SK-N-SH (cell line): ENCODE results near the gene CBX1. TPM values are rescaled to one million over a fixed set of nuclear protein-coding genes. Genes with fewer than 3 reads are reported as not detected.

Experiments used
- CTCF ChIA-PET: fragments of 300-600, 350-600 bp; formaldehyde crosslinking; extraction: SDS; loops from one replicate; lab custom pipeline; 2021; lab: Yijun Ruan, JAX
- POLR2A ChIA-PET: fragments of 350-600 bp; sonication (Branson Sonifier 250); formaldehyde crosslinking; extraction: SDS; loops from one replicate; lab custom pipeline; 2020; ENCODE audit warnings: antibody characterized with exemption, inconsistent platforms; lab: Yijun Ruan, JAX
- DNase-seq: peaks from one replicate; pipeline ENCODE4 v3.0.0; 2012
- H2AFZ ChIP-seq: fragments of 200-600 bp; sonication (generic); 2 replicates; pipeline ENCODE4 v1.8.1; 2016; ENCODE audit warnings: antibody characterized with exemption, mild to moderate bottlenecking, low read depth
- H3F3A ChIP-seq: fragments of 200-600 bp; sonication (generic); replicated peaks from 2 replicates; pipeline ENCODE3; 2016; ENCODE audit warnings: antibody characterized with exemption, mild to moderate bottlenecking; ENCODE audit not compliant: insufficient read depth
- H3K27ac ChIP-seq, 2 experiments: fragments of 200-500 bp in 1 of 2; fragments of 200-600 bp in 1 of 2; sonication (Bioruptor generic) in 1 of 2; sonication (generic), shearing (Covaris generic) in 1 of 2; 2 replicates each; pipeline versions ENCODE4 v1.5.1 to v1.6.1; 2014 to 2016; ENCODE audit warnings: low read depth in 2 of 2, inconsistent platforms in 1 of 2, low read length in 1 of 2, mild to moderate bottlenecking in 1 of 2, mixed read lengths in 1 of 2
- H3K27me3 ChIP-seq: fragments of 200-600 bp; sonication (generic), shearing (Covaris generic); 2 replicates; pipeline ENCODE4 v1.6.1; 2016; ENCODE audit warnings: mixed run types; ENCODE audit not compliant: insufficient read depth
- H3K36me3 ChIP-seq, 2 experiments: fragments of 200-500 bp in 1 of 2; fragments of 200-600 bp in 1 of 2; sonication (Bioruptor generic) in 1 of 2; sonication (generic) in 1 of 2; replicated peaks in 1 of 2; 2 replicates each; pipeline versions ENCODE3 to v1.5.1; 2014 to 2016; ENCODE audit warnings: low read length in 1 of 2, mild to moderate bottlenecking in 1 of 2; ENCODE audit not compliant: insufficient read depth in 2 of 2, control insufficient read depth in 1 of 2
- H3K4me1 ChIP-seq, 2 experiments: fragments of 200-500 bp in 1 of 2; fragments of 200-600 bp in 1 of 2; sonication (Bioruptor generic) in 1 of 2; sonication (generic), shearing (Covaris generic) in 1 of 2; 2 replicates each; pipeline versions ENCODE4 v1.5.1 to v1.6.1; 2014 to 2016; ENCODE audit warnings: low read depth in 1 of 2, low read length in 1 of 2, mixed run types in 1 of 2; ENCODE audit not compliant: insufficient read depth in 2 of 2, control insufficient read depth in 1 of 2
- H3K4me2 ChIP-seq: fragments of 200-600 bp; sonication (generic), shearing (Covaris generic); 2 replicates; pipeline ENCODE4 v1.6.1; 2017; ENCODE audit warnings: mixed run types
- H3K4me3 ChIP-seq, 2 experiments: fragments of 200-500 bp in 1 of 2; fragments of 200-600 bp in 1 of 2; sonication (Bioruptor generic) in 1 of 2; sonication (generic), shearing (Covaris generic) in 1 of 2; 2 replicates each; pipeline versions ENCODE4 v1.5.1 to v1.8.1; 2014 to 2016; ENCODE audit warnings: low read depth in 2 of 2, inconsistent platforms in 1 of 2, low read length in 1 of 2, mild to moderate bottlenecking in 1 of 2, mixed read lengths in 1 of 2, moderate library complexity in 1 of 2
- H3K79me2 ChIP-seq: fragments of 200-600 bp; sonication (generic); 2 replicates; pipeline ENCODE4 v1.8.1; 2017; ENCODE audit warnings: mild to moderate bottlenecking; ENCODE audit not compliant: insufficient read depth
- H3K9ac ChIP-seq: fragments of 200-600 bp; sonication (generic); 2 replicates; pipeline ENCODE4 v1.6.1; 2017; ENCODE audit warnings: mixed run types
- H3K9me2 ChIP-seq: fragments of 200-600 bp; sonication (generic); 2 replicates; pipeline ENCODE4 v1.6.1; 2017; ENCODE audit warnings: mixed run types
- H3K9me3 ChIP-seq: fragments of 200-600 bp; sonication (generic); 2 replicates; pipeline ENCODE4 v1.6.1; 2017; ENCODE audit warnings: mixed run types, mild to moderate bottlenecking, moderate library complexity
- H4K20me1 ChIP-seq: fragments of 200-600 bp; sonication (generic); 2 replicates; pipeline ENCODE4 v1.6.1; 2017; ENCODE audit warnings: mild to moderate bottlenecking, mixed run types; ENCODE audit not compliant: insufficient read depth
- ELF1 ChIP-seq: IDR thresholded peaks from 2 replicates; pipeline ENCODE4 v1.4.0; 2012
- EZH2phosphoT487 ChIP-seq: fragments of 200-600 bp; sonication (generic); IDR thresholded peaks from 2 replicates; pipeline ENCODE4 v1.6.1; 2017; ENCODE audit warnings: low read depth, mixed run types, mild to moderate bottlenecking, antibody characterized with exemption, moderate library complexity, borderline replicate concordance
- FOXM1 ChIP-seq: IDR thresholded peaks from 2 replicates; pipeline ENCODE4 v1.4.0; 2012; ENCODE audit warnings: low read depth, mild to moderate bottlenecking
- GABPA ChIP-seq: IDR thresholded peaks from 2 replicates; pipeline ENCODE4 v1.4.0; 2012; ENCODE audit warnings: low read depth, mild to moderate bottlenecking
- IRF3 ChIP-seq: fragments of 150-350 bp; IDR thresholded peaks from 2 replicates; pipeline ENCODE4 v1.6.1; 2016; ENCODE audit warnings: mild to moderate bottlenecking, low read depth, low read length
- JUND ChIP-seq: IDR thresholded peaks from 2 replicates; pipeline ENCODE4 v1.4.0; 2012
- MAX ChIP-seq: IDR thresholded peaks from 2 replicates; pipeline ENCODE4 v1.4.0; 2012; ENCODE audit warnings: low read depth
- MXI1 ChIP-seq: IDR thresholded peaks from 2 replicates; pipeline ENCODE4 v1.6.1; 2012; ENCODE audit warnings: mild to moderate bottlenecking, low read depth, low read length, improper control_type of control experiment
- RAD21 ChIP-seq: IDR thresholded peaks from 2 replicates; pipeline ENCODE4 v1.6.1; 2012; ENCODE audit warnings: mild to moderate bottlenecking, low read length
- RFX5 ChIP-seq: IDR thresholded peaks from 2 replicates; pipeline ENCODE4 v1.6.1; 2012; ENCODE audit warnings: mild to moderate bottlenecking, improper control_type of control experiment, low read length
- SIN3A ChIP-seq: IDR thresholded peaks from 2 replicates; pipeline ENCODE4 v1.6.1; 2012; ENCODE audit warnings: low read depth, mild to moderate bottlenecking, low read length, moderate library complexity, borderline replicate concordance
- TAF1 ChIP-seq: IDR thresholded peaks from 2 replicates; pipeline ENCODE4 v1.6.1; 2012; ENCODE audit warnings: low read depth, mild to moderate bottlenecking, low read length, moderate library complexity, borderline replicate concordance
- TEAD4 ChIP-seq: IDR thresholded peaks from 2 replicates; pipeline ENCODE4 v1.4.0; 2012; ENCODE audit warnings: mild to moderate bottlenecking, borderline replicate concordance; ENCODE audit not compliant: insufficient read depth
- USF1 ChIP-seq: IDR thresholded peaks from 2 replicates; pipeline ENCODE4 v1.4.0; 2012; ENCODE audit warnings: low read depth, borderline replicate concordance
- WGBS: methylation state at CpG from one replicate; pipeline ENCODE4 v1.1.6; 2017; ENCODE audit warnings: low lambda C conversion rate; 5-methylcytosine and 5-hydroxymethylcytosine counted together
- polyA plus RNA-seq, 3 experiments: library from polyadenylated mRNA; depleted of rRNA; stranded (reverse); fragments of >200 nt; gene quantifications; 2 replicates each; pipeline ENCODE4 v1.2.3, GENCODE V29; 2012
- TF ChIP-seq, protein P1 (sequence below): IDR thresholded peaks from 2 replicates; pipeline ENCODE4; 2012

CBX1 gene
- polyA plus RNA-seq, 1 of the 3 experiments (the other 2 are of a cell fraction) = 102 TPM

DNA sequence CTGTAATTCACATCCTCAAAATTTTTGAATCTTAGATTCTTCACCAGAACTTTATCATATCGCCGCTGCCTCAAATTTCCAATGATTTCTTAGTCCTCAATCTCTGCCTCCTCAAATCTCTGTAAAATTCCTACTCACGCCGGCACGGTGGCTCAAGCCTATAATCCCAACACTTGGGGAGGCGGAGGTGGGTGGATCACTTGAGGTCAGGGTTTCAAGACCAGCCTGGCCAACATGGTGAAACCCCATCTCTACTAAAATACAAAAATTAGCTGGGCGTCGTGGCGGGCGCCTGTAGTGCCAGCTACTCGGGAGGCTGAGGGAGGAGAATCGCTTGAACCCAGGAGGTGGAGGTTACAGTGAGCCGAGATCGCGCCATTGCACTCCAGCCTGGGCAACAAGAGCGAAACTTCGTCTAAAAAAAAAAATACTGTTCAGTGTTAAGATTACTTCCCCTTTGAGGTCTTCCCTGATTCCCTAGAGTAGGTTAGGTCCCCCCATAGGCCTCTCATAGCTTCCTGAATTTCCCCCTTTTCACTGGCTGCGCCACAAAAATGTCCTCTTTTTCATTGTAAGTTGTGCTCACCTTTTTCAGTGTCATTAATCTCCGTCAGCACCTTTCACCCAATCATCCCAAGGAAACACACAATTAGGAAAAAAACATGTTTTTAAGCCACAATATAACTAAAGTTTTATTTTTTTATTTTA lies 919 bp upstream of the CBX1 start:
- H3K9me3 ChIP-seq = no peaks in the 10 kb centered on the region
- peaks cover 31% of the 10 kb centered on the region for H4K20me1 ChIP-seq
- 92% methylated on average over 19 of the region's 19 CpGs for WGBS
- TF ChIP-seq FOXM1 (no peak), USF1 (no peak), JUND (no peak), GABPA (no peak), MAX (no peak), IRF3 (no peak), ELF1 (no peak), EZH2phosphoT487 (no peak), TAF1 (no peak), MXI1 (no peak), TEAD4 (no peak), SIN3A (no peak), RAD21 (no peak), RFX5 (no peak)
- TF ChIP-seq, protein P1, sequence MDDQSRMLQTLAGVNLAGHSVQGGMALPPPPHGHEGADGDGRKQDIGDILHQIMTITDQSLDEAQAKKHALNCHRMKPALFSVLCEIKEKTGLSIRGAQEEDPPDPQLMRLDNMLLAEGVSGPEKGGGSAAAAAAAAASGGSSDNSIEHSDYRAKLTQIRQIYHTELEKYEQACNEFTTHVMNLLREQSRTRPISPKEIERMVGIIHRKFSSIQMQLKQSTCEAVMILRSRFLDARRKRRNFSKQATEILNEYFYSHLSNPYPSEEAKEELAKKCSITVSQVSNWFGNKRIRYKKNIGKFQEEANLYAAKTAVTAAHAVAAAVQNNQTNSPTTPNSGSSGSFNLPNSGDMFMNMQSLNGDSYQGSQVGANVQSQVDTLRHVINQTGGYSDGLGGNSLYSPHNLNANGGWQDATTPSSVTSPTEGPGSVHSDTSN = no peak
- peaks cover 40% of the 10 kb centered on the region for H3K79me2 ChIP-seq
- H3K36me3 ChIP-seq = peaks cover 0 to 12% of the 10 kb centered on the region in 2 experiments
- ChIA-PET CTCF (interaction anchor here (1.0 to 14.8 kb wide), 2 partner anchors 21 to 34 kb away, joined by 3 to 241 read pairs; no protein-coding TSS in a partner anchor), POLR2A (interaction anchor here (0.6 kb wide), 1 partner anchor 21 kb away, joined by 4 read pairs; no protein-coding TSS in a partner anchor)
- H3F3A ChIP-seq = peaks cover 31% of the 10 kb centered on the region
- H3K4me2 ChIP-seq = no peak overlapping the region; the same call in 1 of the 2 replicates
- peak overlapping the region in 1 of 2 experiments; percentile 66; a peak in 2 of 4 replicates for H3K4me3 ChIP-seq
- H3K9ac ChIP-seq = no peak overlapping the region; the same call in 1 of the 2 replicates
- no peak overlapping the region for H3K27ac ChIP-seq
- no peaks in the 10 kb centered on the region for H3K9me2 ChIP-seq
- peaks cover 3 to 6% of the 10 kb centered on the region in 2 experiments; a peak in 2 of 4 replicates for H3K4me1 ChIP-seq
- no peak for DNase-seq
- H3K27me3 ChIP-seq = no peaks in the 10 kb centered on the region
- 0 out of 2 replicates have a peak overlapping the region, but pooled peaks have one; percentile 6 for H2AFZ ChIP-seq
